HG02798 (cell line): ENCODE data around the gene NRDC.
A peak's percentile ranks its signal among the peaks of the same experiment; 100 is the strongest.

ENCODE experiments used
- ATAC-seq: cut with Tn5 transposase; IDR thresholded peaks from one replicate; pipeline ENCODE4 v1.9.1; 2021; ENCODE audit warnings: mild to moderate bottlenecking; ENCODE audit not compliant: unreplicated experiment, poor library complexity

Gene NRDC

DNA sequence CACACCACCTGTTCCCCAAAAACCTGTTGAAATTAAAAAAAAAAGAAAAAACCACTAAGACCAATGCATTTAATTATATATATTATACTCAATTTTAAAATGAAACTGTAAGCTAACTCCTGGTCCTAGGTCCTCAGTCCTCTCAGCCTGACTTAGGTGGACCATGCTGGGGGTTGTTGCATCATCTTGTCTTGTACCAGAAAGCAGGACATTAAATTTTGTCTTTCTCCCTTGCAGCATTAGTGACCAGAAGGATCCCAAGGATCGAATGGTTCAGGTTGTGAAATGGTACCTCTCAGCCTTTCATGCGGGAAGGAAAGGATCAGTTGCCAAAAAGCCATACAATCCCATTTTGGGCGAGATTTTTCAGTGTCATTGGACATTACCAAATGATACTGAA is 97.6 kb downstream of the NRDC start:
- no peak for ATAC-seq

DNA sequence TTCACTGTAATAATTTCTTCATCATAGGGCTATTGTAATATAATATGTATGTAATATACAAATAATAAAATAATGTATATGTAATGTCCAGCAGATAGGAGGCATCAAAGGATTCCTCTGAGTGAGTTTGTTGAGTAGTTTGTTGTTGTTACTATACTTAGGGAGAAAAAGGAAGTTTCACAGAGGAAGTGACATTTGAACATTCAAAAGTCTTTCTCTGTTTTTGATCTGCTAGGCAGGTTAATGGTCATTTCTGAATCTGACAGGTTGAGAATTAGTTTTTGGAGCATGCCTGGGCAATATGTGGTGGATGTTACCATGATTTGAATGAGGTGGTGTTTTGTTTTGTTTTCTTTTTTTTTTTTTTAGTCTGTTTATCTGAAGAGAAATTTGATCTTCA is 102.1 kb downstream of the NRDC start:
- ATAC-seq = no peak

DNA sequence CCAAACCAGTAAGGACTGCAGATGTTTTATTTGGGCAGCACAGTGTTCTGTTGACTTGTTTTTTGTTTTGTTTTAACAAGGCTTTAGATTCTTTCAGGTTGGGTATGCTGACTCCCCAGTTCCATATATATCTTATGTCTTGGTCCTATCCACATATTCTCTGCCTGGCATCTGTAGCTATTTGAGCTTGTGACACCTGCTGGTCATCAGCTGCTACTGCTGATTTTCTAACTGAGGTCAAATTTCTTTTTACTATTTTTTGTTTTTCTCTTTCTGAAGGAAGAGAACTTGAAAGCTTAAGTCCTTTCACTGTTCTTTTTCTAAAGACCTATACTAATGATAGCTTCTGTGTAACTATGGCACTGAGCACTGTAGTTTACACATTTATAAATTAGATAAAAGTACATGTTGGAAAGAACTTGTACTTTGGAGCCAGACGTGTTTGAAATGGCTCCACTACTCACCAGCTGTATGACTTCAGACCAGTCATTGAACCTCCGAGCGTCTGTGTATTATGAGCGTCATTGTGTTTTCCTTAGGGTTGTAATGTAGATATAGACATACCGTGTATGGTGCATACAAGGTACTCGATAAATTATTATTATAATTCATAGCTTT is 109.4 kb downstream of the NRDC start:
- peak; percentile 47 for ATAC-seq

DNA sequence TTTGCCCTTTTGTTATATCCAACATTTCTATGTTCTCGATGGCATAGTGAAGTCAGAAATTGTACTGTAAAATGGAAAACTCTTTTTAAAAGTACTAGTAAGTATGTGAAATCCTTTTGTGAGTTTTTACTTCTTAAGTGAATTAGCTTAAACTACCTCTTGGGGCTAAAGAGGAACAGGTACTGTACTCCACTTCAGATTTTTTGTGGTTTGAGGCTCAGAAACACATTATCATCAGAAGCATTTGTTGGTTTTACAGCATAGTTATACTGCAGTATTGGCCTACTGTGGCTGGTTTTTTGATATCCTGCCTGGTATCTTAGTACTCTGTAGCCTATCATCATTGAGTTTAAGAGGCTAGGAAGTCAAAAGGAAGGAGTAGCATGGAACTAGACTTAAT is 117.2 kb downstream of the NRDC start:
- ATAC-seq = no peak

DNA sequence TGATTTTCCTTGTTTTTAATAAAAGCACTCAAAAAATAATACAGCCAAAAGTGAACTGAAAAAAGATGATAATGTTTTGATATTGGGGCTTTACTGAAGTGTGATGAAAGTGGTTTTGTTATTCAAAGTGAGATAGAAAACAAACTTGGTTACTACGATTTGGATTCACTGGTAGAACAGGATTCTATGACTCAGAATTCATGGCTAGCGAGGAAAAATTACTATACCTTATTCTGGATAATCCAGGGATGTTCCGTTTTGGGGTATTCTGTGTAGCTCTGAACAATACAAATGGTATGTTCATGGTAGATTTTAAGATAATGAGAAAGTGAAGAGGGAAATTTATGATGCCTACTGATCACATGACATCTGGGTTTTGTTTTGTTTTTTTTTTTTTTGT is 117.7 kb downstream of the NRDC start:
- no peak for ATAC-seq

DNA sequence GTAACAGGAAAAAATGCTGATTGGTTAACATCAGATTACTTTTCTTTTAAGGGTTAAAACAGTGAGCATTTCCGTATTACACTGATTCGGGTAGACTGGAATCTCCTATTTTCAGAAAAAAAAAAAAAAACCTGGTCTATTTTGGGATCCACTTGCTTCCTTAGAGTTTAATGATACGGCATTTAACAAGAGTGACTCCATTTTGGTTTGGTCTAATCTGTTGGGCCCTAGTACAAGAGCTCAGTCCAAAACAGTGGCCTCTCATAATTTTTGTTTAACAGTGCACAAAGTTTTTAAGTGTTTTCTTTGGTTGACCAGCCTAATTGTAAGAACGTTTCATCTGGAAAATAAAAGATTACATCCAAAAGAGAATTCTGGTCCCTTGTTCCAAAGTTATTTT is 120.2 kb downstream of the NRDC start:
- no peak for ATAC-seq

DNA sequence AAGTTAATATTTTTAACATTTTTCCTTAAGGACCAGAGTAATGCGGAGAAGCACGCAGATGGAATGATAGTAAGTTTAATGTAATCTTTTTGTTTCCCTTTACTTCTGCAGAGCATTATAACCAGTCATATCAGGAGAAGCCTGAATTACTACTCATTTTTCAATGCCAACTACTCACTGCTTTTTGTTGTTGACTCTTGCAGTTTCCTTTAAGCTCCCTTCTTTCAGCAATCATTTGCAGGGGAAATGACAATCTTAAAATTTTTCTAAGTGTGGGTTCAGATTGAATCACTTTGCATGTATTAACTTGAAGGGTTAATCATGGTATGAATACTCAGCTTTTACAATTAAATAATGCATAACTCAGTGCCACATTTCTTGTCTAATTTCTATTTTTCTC is 122.2 kb downstream of the NRDC start:
- no peak for ATAC-seq

DNA sequence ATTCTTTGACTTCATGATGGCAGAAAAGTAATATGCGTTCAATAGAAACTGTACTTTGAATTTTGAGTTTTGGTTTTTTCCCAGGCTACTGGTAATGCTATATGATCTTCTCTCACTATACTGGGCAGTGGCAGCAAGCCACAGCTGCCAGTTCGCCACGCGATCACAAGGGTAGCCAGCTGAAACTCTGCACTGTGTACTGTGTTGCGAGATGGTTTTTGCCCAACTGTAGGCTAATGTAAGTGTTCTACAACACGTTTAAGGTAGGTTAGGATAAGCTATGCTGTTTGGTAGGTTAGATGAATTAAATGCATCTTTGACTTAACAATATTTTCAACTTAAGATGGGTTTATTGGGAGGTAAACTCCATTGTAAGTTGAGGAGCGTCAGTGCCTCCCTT is 123.1 kb downstream of the NRDC start:
- no peak for ATAC-seq

DNA sequence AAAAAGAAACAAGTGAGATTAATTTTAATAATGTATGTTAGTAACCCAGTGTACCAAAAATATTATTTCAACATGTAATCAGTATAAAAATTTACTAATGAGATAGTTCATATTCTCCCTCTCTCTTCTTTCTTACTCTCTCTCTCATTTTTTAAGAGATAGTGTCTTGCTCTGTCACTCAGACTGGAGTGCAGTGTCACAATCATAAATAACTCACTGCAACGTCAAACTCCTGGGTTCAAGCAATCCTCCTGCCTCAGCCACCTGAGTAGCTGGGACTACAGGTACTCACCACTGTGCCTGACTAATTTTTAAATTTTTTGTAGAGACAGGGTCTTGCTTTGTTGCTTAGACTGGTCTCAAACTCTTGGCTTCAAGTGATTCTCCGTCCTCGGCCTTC is 123.9 kb downstream of the NRDC start:
- no peak for ATAC-seq

DNA sequence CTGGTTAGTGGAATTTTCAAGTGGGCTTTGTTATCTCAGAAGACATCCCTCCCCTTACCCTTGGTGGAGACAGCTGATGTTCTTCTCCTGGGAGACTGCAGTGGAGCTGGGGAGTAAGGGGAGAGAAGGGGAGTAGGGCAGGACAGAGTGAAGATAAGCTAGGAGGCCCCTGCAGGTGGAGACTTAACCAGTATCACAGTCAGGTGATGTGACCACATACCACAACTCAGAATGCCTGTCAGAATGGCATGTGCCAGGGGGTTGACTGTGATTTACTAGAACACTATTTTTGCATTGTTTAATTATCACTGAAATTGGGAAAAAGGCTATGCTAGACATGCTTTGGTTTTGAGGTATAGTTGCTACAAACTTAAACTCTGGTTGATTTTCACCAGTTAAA is 124.6 kb downstream of the NRDC start:
- no peak for ATAC-seq

DNA sequence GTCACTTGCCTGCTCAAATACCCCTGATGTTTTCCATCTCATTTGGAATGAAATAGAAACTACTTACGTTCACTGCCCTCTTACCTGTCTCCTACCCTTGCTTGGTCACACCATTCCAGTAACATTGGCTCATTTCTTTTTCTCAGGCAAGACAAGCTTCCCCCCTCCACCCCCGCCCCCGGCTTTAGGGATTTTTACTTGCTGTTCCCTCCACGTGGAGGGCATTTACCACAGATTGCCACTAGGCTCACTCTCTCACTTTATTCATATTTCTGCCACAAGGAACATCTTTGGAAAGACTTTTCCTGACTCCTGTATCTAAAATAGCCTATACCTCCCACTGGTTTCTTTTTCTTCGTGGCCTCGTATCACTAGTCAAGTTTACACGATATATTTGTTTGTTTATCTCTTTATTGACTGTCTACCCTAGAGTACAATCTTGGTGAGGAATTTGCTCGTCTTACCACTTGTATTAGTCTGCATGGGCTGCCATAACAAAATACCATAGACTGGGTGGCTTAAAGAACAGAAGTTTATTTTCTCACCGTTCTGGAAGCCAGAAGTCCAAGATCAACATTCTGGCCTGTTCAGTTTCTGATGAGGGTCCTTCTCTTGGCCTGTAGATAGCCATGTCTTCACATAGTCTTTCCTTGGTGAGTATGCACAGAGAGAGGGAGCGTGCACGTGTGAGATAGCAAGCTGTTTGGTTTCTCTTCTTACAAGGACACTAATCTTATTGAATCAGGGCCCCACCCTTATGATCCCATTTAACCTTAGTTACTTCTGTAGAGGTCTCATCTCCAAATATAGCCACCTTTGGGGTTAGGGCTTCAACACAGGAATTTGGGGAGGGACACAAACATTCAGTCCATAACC is 126.2 kb downstream of the NRDC start:
- ATAC-seq = no peak

DNA sequence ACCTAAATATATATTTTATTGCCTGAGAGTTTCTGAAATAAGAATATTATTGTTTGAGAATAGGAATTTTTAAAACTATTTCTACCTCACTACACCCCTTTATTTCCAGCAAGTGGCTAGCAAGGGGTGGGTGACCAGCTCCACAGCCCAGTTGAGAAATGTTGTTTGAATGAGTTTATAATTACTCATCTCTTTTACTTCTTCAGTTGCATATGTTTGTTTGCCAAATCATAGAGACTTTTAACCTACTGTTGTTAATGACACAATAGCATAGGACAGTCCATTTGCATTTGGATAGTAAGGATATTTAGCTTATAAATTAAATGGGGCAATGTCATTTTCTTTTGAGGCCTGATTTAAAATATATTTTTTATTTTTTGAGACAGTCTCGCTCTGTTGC is 127.8 kb downstream of the NRDC start:
- no peak for ATAC-seq

DNA sequence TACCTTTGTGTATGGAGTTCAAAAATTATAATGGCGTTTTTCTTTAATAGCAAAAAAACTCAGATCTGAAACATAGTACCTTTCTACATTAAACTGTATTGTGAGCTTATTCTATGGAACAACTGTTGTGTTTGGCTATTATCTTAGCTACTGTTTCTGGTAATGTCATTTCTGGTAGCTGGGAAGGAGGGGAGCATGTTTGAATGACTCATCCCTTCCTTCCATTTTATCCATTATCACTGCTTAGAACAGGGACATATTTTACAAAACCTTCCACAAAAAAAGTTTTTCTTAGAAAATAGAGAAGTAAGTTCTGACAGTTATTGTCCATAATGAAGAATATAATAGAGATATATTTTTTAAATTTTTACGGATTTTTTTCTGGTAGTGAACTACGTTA is 128.3 kb downstream of the NRDC start:
- no peak for ATAC-seq

DNA sequence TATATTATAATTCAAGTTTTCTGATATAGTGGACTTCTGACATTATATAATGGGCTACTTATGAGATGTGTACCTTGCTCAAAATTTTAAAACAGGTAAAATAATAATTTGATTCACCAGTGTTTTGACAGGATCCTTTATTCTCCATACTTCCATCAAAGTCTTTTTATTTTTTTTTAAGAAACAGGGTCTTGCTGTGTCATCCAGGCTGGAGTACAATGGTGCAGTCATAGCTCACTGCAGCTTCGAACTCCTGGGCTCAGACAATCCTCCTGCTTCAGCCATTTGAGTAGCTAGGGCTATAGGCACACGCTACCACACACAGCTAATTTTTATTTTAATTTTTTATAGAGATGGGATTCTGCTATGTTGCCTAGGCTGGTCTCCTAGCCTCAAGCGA is 129.4 kb downstream of the NRDC start:
- ATAC-seq = no peak

DNA sequence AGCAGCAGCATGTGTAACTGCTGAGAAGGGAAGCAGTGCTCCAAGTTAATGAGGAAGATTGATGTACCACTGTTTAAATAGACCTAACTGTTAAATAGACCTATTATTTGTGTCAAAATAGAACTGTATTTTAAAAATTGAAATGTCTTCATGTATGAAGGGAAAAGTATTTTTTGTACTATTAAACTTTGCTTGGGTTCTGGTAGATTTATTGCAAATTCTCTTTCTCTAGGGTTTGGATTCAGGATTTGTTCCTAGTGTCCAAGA is 133.3 kb downstream of the NRDC start:
- ATAC-seq = no peak

DNA sequence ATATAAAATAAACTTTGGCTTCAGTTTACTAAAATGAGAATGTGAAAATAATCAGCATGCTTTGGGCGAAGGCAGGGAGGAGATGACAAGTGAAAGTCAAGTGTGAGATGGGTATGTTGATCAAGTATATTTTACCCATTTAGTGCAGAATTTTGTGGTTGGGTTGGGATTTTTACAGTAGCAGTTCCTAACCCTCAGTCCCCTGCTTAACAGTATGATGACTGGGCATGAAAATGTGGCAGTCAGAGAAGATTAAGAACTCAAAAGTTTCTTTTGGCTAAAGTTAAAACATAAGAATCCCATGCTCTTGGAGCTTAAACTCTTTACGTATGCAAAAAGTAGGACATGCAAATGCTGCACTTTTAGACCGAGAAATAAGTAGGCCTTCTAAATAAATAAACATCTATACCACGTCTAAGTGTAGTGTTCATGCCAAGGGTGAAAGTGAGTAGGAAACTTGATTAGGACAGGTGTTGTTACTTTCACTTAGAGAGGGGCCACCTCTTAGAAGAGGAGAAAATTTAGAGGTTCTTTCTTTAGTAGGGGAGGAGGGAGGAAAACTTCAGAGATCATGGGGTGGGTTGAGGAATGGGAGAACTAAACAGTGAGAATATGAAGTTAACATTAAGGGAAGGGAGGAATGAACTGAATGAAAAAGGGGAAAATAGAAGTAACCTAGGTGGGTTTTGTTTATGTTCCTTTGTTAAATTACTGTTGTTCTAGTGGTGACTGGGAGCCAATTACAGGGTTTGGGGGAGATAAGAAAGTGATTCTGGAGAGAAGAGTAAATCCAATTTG is 133.8 kb downstream of the NRDC start:
- ATAC-seq = no peak

DNA sequence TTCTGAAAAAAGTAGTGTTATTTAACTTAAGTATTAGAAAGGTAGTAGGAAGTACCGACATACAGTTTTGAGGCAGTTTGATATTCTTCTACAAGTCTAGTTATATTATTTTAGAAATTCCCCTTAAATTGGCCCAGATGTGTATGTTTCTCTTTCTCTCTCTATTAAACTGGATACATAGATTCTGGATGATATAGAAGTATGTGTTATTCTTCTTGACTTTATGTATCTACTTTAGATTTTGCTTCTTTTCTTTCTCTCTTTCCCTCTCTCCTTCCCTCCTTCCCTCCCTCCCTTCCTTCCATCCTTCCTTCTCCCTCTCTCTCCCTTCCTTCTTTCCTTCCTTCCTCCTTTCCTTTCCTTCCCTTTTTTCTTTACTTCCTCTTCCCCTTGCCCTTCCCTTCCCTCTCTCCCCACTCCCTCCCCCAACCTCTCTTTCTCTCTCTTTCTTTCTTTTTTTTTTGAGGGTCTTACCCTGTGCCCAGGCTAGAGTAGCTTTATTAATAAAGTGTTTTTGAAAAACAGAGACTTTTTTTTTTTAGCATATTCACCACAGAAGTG is 137.3 kb downstream of the NRDC start:
- no peak for ATAC-seq

DNA sequence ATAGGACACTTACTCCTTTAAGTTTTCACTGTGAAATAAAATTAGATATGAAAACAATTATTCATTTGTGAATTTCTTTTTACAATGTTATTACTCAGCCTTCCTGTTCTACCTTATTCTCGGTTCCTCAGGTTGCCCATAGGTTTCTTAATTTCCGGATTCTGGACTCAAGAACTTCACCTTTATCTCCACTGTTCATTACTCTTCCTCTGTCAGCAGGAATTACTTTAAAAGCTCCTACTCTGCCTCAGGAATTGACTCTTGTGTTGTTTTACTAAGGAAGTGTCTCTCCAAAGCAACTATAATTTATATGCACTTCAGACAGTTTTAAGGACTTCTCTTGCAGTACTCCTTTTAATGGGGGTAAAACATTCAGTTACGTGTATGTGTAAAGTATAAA is 137.9 kb downstream of the NRDC start:
- ATAC-seq = no peak
